Common myeloid progenitor, CD34-positive (primary cell): Measurements from ENCODE around the gene RNFT1.
"Not testable (repeated sequence)": the region's sequence is repeated elsewhere in the genome, so short reads cannot be mapped to it uniquely, and the experiment has no call there.

Source experiments
- CTCF ChIA-PET: fragments of 350-600 bp; sonication (Branson Sonifier 250); formaldehyde crosslinking; loops from one replicate; lab custom pipeline; 2021; ENCODE audit warnings: antibody characterized with exemption; lab: Charles Lee
- POLR2A ChIA-PET: fragments of 350-600 bp; sonication (Branson Sonifier 250); formaldehyde crosslinking; loops from one replicate; lab custom pipeline; 2021; ENCODE audit warnings: antibody characterized with exemption; lab: Charles Lee
- DNase-seq, 3 donors: peaks; one replicate each; pipeline versions ENCODE4 v3.0.0 to v3.0.0-alpha.2; 2013
- H3K27ac ChIP-seq, 2 experiments: 1 replicate in 1 of 2; 2 replicates in 1 of 2; pipeline ENCODE4 v1.7.0; 2013; ENCODE audit warnings: inconsistent platforms in 2 of 2, low read length in 2 of 2, mild to moderate bottlenecking in 2 of 2, low read depth in 1 of 2, moderate library complexity in 1 of 2; ENCODE audit not compliant: severe bottlenecking in 2 of 2, insufficient read depth in 1 of 2, poor library complexity in 1 of 2
- H3K27me3 ChIP-seq, 5 experiments: replicated peaks in 2 of 5; 1 replicate in 3 of 5; 2 replicates in 2 of 5; pipeline versions ENCODE4 v1.6.1 to v1.7.0; 2013; ENCODE audit warnings: low read length in 4 of 5, mild to moderate bottlenecking in 2 of 5, moderate library complexity in 2 of 5, inconsistent platforms in 1 of 5; ENCODE audit not compliant: insufficient read depth in 5 of 5, control insufficient read depth in 4 of 5
- H3K36me3 ChIP-seq, 4 experiments: 1 replicate in 2 of 4; 2 replicates in 2 of 4; pipeline versions ENCODE4 v1.6.1 to v1.7.0; 2013; ENCODE audit warnings: low read length in 3 of 4, control low read depth in 1 of 4, mild to moderate bottlenecking in 1 of 4; ENCODE audit not compliant: control insufficient read depth in 4 of 4, insufficient read depth in 4 of 4
- H3K4me1 ChIP-seq, 4 experiments: 1 replicate in 3 of 4; 2 replicates in 1 of 4; pipeline versions ENCODE4 v1.6.1 to v1.7.1; 2013; ENCODE audit warnings: low read length in 3 of 4, mild to moderate bottlenecking in 3 of 4, control low read depth in 1 of 4, inconsistent platforms in 1 of 4, moderate library complexity in 1 of 4; ENCODE audit not compliant: control insufficient read depth in 4 of 4, insufficient read depth in 4 of 4; ENCODE audit errors: control extremely low read depth in 1 of 4
- H3K4me3 ChIP-seq, 7 experiments: 1 replicate in 4 of 7; 2 replicates in 3 of 7; pipeline versions ENCODE4 v1.5.1 to v1.7.0; 2013; ENCODE audit warnings: mild to moderate bottlenecking in 7 of 7, low read length in 6 of 7, moderate library complexity in 6 of 7, inconsistent platforms in 2 of 7, low read depth in 2 of 7, control low read depth in 1 of 7; ENCODE audit not compliant: insufficient read depth in 4 of 7, control insufficient read depth in 1 of 7; ENCODE audit errors: extremely low read depth in 1 of 7
- H3K9me3 ChIP-seq, 5 experiments: 1 replicate in 4 of 5; 2 replicates in 1 of 5; pipeline versions ENCODE4 v1.6.1 to v1.7.1; 2013; ENCODE audit warnings: low read length in 4 of 5, mild to moderate bottlenecking in 2 of 5, inconsistent platforms in 1 of 5, low read depth in 1 of 5, moderate library complexity in 1 of 5; ENCODE audit not compliant: control insufficient read depth in 4 of 5, insufficient read depth in 2 of 5; ENCODE audit errors: control extremely low read depth in 1 of 5
- WGBS: methylation state at CpG from one replicate; pipeline ENCODE4 v1.1.5; 2013; ENCODE audit not compliant: insufficient coverage; 5-methylcytosine and 5-hydroxymethylcytosine counted together

The RNFT1 gene

DNA sequence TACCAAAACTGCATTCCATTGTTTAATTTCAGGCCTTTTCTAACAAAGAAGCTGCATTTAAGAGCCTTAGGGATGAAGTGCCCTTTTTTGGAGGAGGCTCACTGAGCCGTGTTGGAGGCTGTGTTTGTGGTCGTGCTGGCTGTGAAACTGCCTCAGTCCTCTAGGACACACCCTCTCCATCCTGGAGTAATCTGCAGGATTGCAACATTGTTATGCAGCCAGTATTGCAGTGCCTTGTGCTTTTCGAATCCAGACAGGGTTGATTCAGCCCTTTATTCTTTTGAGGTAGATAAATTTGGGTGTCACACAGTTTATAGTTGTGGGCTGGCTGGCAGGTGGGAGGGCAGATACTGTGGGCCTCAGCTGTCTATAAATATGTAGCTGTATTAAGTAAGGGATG lies 33.8 kb downstream of the RNFT1 start:
- H3K27ac ChIP-seq, H3K4me3 ChIP-seq, H3K9me3 ChIP-seq, CTCF ChIA-PET, H3K27me3 ChIP-seq, DNase-seq, POLR2A ChIA-PET, H3K4me1 ChIP-seq: not testable (repeated sequence)
- H3K36me3 ChIP-seq = peaks cover 8 to 74% (median 13%) of the 10 kb centered on the region in 4 experiments
- WGBS = 100% methylated on average over 1 of the region's 3 CpGs

DNA sequence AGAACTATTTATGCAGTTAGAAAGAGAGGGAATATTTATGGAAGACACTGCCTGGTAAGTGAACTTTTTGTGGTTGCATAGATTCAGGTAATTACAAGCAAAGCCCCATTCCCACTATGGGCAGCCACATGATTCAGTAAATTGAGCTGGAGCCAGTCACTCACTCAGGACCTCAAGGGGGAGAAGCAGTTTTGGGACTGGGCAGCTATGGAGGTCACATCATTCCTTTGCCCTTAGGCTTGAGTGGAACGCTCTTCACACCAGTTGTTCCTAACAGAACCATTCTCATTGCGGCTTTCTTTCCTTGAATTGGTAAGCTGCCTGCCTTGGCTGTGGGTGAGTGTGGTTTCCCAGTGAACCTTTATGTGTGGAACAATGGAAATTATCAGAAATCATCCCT lies 34.4 kb downstream of the RNFT1 start:
- H3K4me3 ChIP-seq, DNase-seq, CTCF ChIA-PET, H3K4me1 ChIP-seq, H3K27me3 ChIP-seq, POLR2A ChIA-PET, H3K9me3 ChIP-seq: not testable (repeated sequence)
- no CpG with 5 or more reads among the region's 2 CpGs for WGBS
- H3K27ac ChIP-seq = peak overlapping the region in 1 of 2 experiments; percentile 14
- H3K36me3 ChIP-seq = peaks cover 8 to 77% (median 12%) of the 10 kb centered on the region in 4 experiments

DNA sequence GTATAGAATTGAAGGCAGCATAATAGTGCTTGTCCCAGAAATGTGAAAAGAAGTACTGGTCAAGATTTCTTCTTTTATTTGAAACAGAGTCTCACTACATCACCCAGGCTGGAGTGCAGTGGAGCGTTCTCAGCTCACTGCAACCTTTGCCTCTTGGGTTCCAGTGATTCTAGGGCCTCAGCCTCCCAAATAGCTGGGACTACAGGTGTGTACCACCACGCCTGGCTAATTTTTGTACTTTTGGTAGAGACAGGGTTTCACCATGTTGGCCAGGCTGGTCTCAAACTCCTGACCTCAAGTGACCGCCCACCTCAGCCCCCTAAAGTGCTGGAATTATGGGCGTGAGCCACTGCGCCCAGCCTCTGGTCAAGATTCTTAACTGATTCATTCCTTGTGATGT lies 43.9 kb downstream of the RNFT1 start:
- CTCF ChIA-PET = interaction anchor here (1.0 kb wide), 1 partner anchor 14 kb away, joined by 3 read pairs; no protein-coding TSS in a partner anchor
- POLR2A ChIA-PET, H3K4me1 ChIP-seq, H3K27ac ChIP-seq, H3K27me3 ChIP-seq, H3K9me3 ChIP-seq, H3K4me3 ChIP-seq, DNase-seq: not testable (repeated sequence)
- H3K36me3 ChIP-seq = peaks cover 3 to 54% (median 28%) of the 10 kb centered on the region in 4 experiments
- WGBS = 100% methylated on average over 4 of the region's 5 CpGs

DNA sequence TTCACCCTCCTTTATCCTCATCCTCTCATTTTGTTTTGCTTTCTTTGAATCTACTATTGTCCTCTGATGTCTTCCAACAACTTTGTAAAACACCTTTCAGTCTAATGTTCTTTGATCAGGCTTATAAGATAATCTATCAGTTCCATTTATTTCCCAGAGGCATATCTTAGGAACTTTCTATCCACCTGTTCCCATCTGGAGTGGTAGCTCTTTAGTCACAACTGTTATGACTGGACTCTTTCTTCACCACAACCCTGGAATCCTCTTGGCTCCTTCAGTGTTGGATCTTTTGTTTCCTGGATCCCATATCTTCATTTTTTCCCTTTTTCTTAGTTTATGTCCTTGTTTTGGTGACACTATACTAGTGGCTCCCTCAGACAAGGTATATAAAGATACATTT lies 48.1 kb downstream of the RNFT1 start:
- no peaks in the 10 kb centered on the region for H3K4me1 ChIP-seq
- CTCF ChIA-PET = interaction anchor here (1.3 kb wide), 1 partner anchor 11 kb away, joined by 3 read pairs; no protein-coding TSS in a partner anchor
- H3K27ac ChIP-seq = no peak overlapping the region
- H3K36me3 ChIP-seq = peaks cover 9 to 60% (median 39%) of the 10 kb centered on the region in 4 experiments
- no peak overlapping the region for H3K4me3 ChIP-seq
- DNase-seq = no peak
- no peaks in the 10 kb centered on the region for H3K9me3 ChIP-seq
- POLR2A ChIA-PET = no interaction called here
- H3K27me3 ChIP-seq = no peaks in the 10 kb centered on the region

DNA sequence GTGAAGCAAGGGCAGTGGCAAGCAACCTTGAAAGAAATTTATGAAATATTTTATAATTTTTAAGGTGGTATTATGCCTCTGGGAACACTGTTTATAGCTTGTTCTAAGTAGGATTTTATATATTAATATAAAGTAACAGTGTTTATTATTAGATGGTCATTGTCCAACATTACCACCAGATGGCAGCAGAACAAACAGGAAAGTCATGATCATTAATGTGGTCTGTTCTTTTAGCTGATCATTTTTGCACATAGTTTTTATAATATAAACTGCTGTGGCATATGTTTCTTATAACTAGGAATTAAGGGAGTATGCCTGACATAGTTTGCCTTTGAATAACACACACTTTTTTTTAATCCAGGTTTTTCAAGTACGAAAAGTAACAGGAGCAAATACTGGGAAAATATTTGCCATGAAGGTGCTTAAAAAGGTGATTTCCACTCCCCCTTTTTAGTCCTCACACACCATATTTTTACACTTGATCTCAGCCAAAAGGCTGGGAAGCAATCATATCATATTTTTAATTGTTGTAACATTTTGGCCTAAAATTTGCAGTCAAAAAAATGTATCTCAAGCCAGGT lies 50.2 kb downstream of the RNFT1 start:
- no peak overlapping the region for H3K27ac ChIP-seq
- H3K27me3 ChIP-seq = no peaks in the 10 kb centered on the region
- H3K36me3 ChIP-seq = peaks cover 11 to 50% (median 33%) of the 10 kb centered on the region in 4 experiments
- POLR2A ChIA-PET = no interaction called here
- no peaks in the 10 kb centered on the region for H3K4me1 ChIP-seq
- WGBS = 100% methylated on average over 1 of the region's 1 CpG
- no peak overlapping the region for H3K4me3 ChIP-seq
- no peaks in the 10 kb centered on the region for H3K9me3 ChIP-seq
- CTCF ChIA-PET = interaction anchor here (0.6 to 2.3 kb wide), 14 partner anchors 10 to 228 kb away, joined by 3 to 9 read pairs (median 4); partner anchors contain the start of gene RPS6KB1
- DNase-seq = peak; percentile 41 to 72 (median 67)

DNA sequence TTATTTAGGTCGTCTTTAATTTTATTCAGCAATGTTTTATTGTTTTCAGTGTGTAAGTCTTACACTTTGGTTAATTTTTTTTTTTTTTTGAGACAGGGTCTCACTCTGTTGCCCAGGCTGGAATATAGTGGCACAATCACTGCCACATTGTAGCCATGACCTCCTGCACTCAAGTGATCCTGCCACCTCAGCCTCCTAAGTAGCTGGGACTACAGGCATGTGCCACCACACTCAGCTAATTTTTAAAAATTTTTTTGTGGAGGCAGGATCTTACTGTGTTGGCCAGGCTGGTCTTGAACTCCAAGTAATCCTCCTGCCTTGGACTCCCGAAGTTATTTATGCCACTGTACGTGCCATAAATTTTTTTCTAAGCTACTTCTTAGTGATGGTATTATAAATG lies 57.1 kb downstream of the RNFT1 start:
- Histone ChIP-seq H3K4me3 (no peak overlapping the region), H3K27ac (no peak overlapping the region), H3K4me1 (no peaks in the 10 kb centered on the region), H3K36me3 (peaks cover 2 to 15% (median 8%) of the 10 kb centered on the region in 4 experiments), H3K27me3 (no peaks in the 10 kb centered on the region), H3K9me3 (no peaks in the 10 kb centered on the region)
- ChIA-PET POLR2A (no interaction called here), CTCF (no interaction called here)
- no CpG with 5 or more reads among the region's 3 CpGs for WGBS
- no peak for DNase-seq

DNA sequence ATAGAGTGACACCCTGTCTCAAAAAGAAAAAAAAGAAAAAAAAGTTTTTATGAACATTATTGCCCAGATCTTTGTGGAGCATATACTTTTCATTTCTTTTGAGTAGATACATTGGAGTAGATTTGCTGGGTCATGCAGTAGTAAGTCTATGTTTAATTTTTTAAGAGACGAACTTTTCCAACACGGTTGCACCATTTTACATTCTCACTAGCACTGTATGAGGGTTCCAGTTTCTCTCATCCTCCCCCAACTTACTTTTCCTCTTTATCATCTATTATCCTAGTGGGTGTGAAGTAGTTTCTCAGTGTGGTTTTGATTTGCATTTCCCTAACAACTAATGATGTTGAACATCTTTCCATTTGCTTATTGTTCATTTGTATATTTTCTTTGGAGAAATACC lies 61.1 kb downstream of the RNFT1 start:
- Histone ChIP-seq H3K9me3 (no peaks in the 10 kb centered on the region), H3K27me3 (no peaks in the 10 kb centered on the region), H3K36me3 (peaks cover 0 to 8% (median 4%) of the 10 kb centered on the region in 4 experiments), H3K4me1 (no peaks in the 10 kb centered on the region), H3K4me3 (no peak overlapping the region), H3K27ac (no peak overlapping the region)
- POLR2A ChIA-PET = no interaction called here
- CTCF ChIA-PET = interaction anchor here (1.5 kb wide), 1 partner anchor 11 kb away, joined by 7 read pairs; no protein-coding TSS in a partner anchor
- no peak for DNase-seq
- WGBS = no CpG with 5 or more reads among the region's 2 CpGs
